ENCODE results near the gene STH.

Gene STH

GRCh38 chr17:45966606-45967280 lies 32.3 kb upstream of the STH start:
- no peak for DNase-seq (ENCODE audit: low read depth)
- no peak overlapping the region for H3K4me3 ChIP-seq (ENCODE audit: low read depth, low read length)

DNA sequence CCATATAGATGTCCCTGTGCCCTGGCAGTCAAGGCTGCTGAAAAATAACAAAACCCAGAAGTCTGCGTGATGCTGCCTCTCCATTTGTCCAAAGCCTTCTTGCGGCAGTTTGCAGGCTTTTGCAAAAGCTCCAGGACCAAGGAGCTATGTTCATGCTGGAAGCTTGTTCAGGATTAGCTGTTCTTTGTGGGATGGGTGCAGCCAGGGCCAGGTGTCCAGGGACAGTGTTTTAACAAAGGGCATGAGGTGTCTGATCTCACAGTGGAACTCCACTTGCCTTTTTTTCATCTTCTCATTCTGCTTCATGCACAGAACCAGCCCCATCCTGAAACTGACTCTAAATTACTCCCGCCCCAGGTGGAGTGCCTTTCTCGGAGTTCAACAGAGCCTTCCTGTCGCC lies 31.7 kb upstream of the STH start:
- no peak overlapping the region for H3K4me3 ChIP-seq (ENCODE audit: low read depth, low read length)
- DNase-seq (ENCODE audit: low read depth), result no peak

DNA sequence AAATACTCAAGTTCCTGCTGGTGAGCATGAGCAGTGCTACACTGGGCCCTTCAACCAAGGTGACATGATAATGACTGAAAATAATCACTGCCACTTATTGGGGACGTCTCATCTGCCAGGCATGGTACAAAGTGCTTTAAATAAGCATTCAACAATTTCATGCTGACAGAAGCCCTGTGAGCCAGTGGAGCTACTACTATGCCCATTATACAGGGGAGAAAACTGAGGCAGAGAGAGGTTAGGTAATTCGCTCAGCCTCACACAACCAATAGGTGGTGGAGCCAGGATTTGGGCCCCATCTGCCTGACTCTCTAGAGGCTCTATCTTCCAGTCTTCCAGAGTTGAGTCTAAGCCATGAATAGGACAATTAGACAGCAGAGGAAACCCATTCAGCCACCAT lies 30.3 kb upstream of the STH start:
- H3K4me3 ChIP-seq (ENCODE audit: low read depth, low read length), result no peak overlapping the region
- DNase-seq (ENCODE audit: low read depth), result no peak

DNA sequence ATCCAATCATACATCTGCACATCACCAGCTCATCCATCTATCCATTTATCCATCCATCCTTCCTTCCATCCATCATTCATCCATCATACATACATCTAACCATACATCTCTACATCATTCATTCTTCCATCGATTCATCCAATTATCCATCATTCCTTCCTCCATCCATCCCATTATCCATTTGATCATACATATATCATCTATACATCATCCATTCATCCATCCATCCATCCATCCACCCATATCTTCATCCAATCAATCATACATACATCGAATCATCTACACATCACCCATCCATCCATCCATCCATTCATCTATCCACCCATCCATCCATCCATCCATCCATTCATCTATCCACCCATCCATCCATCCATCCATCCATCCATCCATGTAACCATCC lies 29.3 kb upstream of the STH start:
- no peak overlapping the region for H3K4me3 ChIP-seq (ENCODE audit: low read depth, low read length)
- no peak for DNase-seq (ENCODE audit: low read depth)

- no peak for DNase-seq (ENCODE audit: low read depth)
- H3K4me3 ChIP-seq (ENCODE audit: low read depth, low read length), result no peak overlapping the region
These were observed 28.4 kb upstream of the STH start for GRCh38 chr17:45970659-45971058.

DNA sequence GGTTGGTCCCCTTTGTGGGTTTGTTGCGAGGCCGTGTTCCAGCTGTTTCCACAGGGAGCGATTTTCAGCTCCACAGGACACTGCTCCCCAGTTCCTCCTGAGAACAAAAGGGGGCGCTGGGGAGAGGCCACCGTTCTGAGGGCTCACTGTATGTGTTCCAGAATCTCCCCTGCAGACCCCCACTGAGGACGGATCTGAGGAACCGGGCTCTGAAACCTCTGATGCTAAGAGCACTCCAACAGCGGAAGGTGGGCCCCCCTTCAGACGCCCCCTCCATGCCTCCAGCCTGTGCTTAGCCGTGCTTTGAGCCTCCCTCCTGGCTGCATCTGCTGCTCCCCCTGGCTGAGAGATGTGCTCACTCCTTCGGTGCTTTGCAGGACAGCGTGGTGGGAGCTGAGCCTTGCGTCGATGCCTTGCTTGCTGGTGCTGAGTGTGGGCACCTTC lies 27.3 kb upstream of the STH start:
- DNase-seq (ENCODE audit: low read depth), result no peak
- no peak overlapping the region for H3K4me3 ChIP-seq (ENCODE audit: low read depth, low read length)

GRCh38 chr17:45972531-45972930 lies 26.5 kb upstream of the STH start:
- DNase-seq (ENCODE audit: low read depth), result no peak
- H3K4me3 ChIP-seq (ENCODE audit: low read depth, low read length), result no peak overlapping the region

GRCh38 chr17:45973099-45973780 lies 25.8 kb upstream of the STH start:
- H3K4me3 ChIP-seq (ENCODE audit: low read depth, low read length), result no peak overlapping the region
- DNase-seq (ENCODE audit: low read depth), result no peak

- no peak for DNase-seq (ENCODE audit: low read depth)
These were observed 24.8 kb upstream of the STH start for GRCh38 chr17:45973946-45974859.

DNA sequence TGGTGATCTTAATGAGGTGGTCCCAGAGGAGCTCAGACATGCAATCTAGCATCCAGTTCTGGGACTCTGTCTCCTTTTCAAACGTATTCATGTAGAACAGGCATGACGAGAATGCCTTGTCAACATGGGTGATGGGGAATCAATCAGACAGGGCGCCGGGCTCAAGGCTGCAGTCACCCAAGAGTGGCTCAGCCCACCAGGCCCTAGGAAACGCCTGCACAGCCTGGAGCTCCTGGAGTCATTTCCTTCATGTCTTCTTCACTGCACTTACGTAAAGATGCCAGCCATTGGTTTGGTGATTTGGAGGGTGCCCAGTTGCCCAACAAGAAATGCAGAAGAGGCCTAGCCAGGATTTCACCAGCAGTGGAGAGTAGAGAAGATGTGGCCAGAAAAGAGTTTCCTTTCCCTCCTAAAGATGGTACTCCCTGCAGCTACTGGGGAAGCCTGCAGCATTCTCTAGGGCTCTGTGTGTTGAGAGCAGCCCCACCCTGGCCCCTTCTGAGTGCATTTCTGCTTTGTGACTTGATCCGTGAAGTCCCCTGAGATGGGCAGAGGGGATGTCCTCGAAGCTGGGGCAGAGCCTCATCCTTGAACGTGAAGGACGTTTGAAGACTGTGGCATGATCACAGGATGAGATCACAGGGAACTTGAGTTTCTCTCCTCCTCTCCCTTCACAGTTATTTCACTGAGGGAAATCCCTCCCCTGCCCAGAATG lies 24.0 kb upstream of the STH start:
- DNase-seq (ENCODE audit: low read depth), result no peak
- H3K4me3 ChIP-seq (ENCODE audit: low read depth, low read length), result no peak overlapping the region

More at GRCh38 chr17:45973946-45974859, 24.8 kb upstream of the STH start:
- H3K4me3 ChIP-seq (ENCODE audit: low read depth, low read length), result no peak overlapping the region

- no peak overlapping the region for H3K4me3 ChIP-seq (ENCODE audit: low read depth, low read length)
- no peak for DNase-seq (ENCODE audit: low read depth)
These were observed 23.3 kb upstream of the STH start for GRCh38 chr17:45975640-45976295.

GRCh38 chr17:45976391-45976754 lies 22.7 kb upstream of the STH start:
- no peak for DNase-seq (ENCODE audit: low read depth)
- no peak overlapping the region for H3K4me3 ChIP-seq (ENCODE audit: low read depth, low read length)

DNA sequence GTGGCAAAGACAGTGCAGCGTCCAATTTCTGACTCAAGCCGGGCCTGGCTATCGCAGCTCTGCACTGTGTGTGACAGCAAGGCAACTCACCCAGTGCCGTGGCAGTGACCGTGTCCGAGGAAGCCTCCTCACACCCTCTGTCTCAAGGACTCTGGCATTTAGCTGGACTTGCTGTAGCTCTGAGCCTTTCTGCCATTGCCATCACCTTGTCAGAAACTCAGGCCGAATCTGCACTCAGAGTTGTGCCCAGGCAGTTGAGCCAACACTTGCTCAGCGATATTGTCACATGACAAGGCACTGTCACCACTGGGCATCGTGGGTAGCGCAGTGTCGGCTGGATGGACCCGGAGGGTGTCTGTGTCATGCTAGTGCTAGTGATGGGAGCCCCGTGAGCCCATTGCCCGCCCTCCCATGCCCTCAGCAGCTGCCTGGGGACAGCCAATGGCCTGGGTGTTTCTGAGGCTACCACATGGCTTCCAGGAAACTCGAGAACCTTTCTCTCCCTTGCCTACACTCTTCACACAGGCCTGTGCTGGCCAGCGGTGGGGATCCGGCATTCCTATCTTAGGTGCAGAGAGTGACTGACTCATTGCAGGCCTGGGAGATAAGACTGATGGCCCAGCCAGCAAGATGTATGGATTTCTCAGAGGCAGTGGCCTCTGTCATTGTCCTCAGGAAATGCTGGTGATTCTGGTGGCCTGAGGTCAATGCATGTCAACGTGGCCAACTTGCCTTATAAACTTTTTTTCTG lies 22.1 kb upstream of the STH start:
- DNase-seq (ENCODE audit: low read depth), result no peak
- H3K4me3 ChIP-seq (ENCODE audit: low read depth, low read length), result no peak overlapping the region

- no peak for DNase-seq (ENCODE audit: low read depth)
- H3K4me3 ChIP-seq (ENCODE audit: low read depth, low read length), result no peak overlapping the region
These were observed 21.6 kb upstream of the STH start for GRCh38 chr17:45977506-45977824.

DNA sequence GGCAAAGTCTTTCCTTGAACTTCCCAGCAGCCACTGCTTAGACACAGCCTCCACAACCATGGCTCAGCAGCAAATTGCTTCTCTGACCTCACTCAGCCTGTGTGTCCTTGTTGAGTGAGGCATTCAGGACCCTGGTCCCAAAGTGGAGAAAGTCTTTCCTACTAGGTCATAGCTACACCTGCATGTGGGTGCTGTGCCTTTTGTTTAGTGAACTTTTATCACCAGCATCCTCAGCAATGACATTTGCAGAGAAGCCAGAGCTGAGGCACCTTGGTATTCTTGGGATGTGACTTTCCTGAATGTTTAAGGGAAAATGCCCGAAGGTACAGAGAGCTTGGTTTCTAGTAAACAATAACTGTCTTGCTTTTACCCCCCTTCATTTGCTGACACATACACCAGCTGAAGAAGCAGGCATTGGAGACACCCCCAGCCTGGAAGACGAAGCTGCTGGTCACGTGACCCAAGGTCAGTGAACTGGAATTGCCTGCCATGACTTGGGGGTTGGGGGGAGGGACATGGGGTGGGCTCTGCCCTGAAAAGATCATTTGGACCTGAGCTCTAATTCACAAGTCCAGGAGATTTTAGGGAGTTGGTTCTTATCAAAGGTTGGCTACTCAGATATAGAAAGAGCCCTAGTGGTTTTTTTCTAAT lies 20.9 kb upstream of the STH start:
- no peak for DNase-seq (ENCODE audit: low read depth)
- no peak overlapping the region for H3K4me3 ChIP-seq (ENCODE audit: low read depth, low read length)

GRCh38 chr17:45979137-45979536 lies 19.9 kb upstream of the STH start:
- H3K4me3 ChIP-seq (ENCODE audit: low read depth, low read length), result no peak overlapping the region
- no peak for DNase-seq (ENCODE audit: low read depth)

DNA sequence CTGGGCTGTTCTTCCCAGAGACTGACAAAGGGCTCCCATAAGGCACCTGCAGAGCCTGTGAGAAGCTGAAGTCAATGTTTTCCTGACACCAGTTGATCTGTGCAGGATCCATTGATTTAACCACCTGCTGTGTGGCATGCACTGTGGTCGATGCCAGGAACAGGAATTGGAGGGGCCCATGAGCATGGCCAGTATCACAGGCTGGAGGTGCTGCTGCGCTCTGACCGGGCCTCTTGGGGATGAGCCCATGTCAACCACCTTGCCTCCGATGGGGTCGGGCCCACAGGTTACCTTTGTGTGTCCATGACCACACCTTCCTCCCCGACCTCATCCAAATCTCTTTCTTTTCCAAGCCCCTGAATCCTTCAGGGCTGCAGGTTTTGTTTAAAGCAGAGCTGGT lies 18.2 kb upstream of the STH start:
- DNase-seq (ENCODE audit: low read depth), result no peak

GRCh38 chr17:45981306-45981705 lies 17.7 kb upstream of the STH start:
- H3K4me3 ChIP-seq (ENCODE audit: low read depth, low read length), result no peak overlapping the region
- DNase-seq (ENCODE audit: low read depth), result no peak

More for the DNA sequence above, 18.2 kb upstream of the STH start:
- H3K4me3 ChIP-seq (ENCODE audit: low read depth, low read length), result no peak overlapping the region

Data from skeletal muscle cell (primary cell).